ENCODE measurements around the gene ASIC4.

The ASIC4 gene

GRCh38 chr2:219537657-219538488 is 23.6 kb downstream of the ASIC4 start:
- DNase-seq: no peak

GRCh38 chr2:219538504-219538951 is 24.2 kb downstream of the ASIC4 start:
- no peak for DNase-seq

- DNase-seq: no peak
Observed at GRCh38 chr2:219538956-219539788, 24.9 kb downstream of the ASIC4 start.

- DNase-seq: no peak
Observed at GRCh38 chr2:219539926-219540678, 25.8 kb downstream of the ASIC4 start.

- DNase-seq: no peak
Observed at GRCh38 chr2:219540784-219541504, 26.7 kb downstream of the ASIC4 start.

GRCh38 chr2:219541611-219542180 is 27.4 kb downstream of the ASIC4 start:
- peak; percentile 92 for DNase-seq

- DNase-seq: peak; percentile 68
Observed at GRCh38 chr2:219542931-219543595, 28.8 kb downstream of the ASIC4 start.

GRCh38 chr2:219543596-219544358 is 29.5 kb downstream of the ASIC4 start, which contains the start of the genes CHPF and TMEM198:
CHPF (minus strand) TSS chr2:219543809; CDS start chr2:219543538, 271 bp downstream.
TMEM198 (plus strand) TSS chr2:219544028; CDS start chr2:219544728, 700 bp downstream.
- peak; percentile 99 for DNase-seq

GRCh38 chr2:219544567-219544966 is 30.3 kb downstream of the ASIC4 start:
- DNase-seq: no peak

GRCh38 chr2:219545295-219545942 is 31.1 kb downstream of the ASIC4 start:
- no peak for DNase-seq

GRCh38 chr2:219545943-219546352 is 31.7 kb downstream of the ASIC4 start:
- no peak for DNase-seq

- DNase-seq: no peak
Observed at GRCh38 chr2:219547621-219548020, 33.3 kb downstream of the ASIC4 start.

- no peak for DNase-seq
Observed at GRCh38 chr2:219548990-219549389, 34.7 kb downstream of the ASIC4 start.

- DNase-seq: no peak
Observed at GRCh38 chr2:219549619-219550018, 35.3 kb downstream of the ASIC4 start.

GRCh38 chr2:219551441-219552381 is 37.4 kb downstream of the ASIC4 start:
- peak; percentile 71 for DNase-seq

GRCh38 chr2:219552382-219553167 is 38.3 kb downstream of the ASIC4 start:
- peak; percentile 92 for DNase-seq

- DNase-seq: no peak
Observed at GRCh38 chr2:219553168-219553417, 38.8 kb downstream of the ASIC4 start.

GRCh38 chr2:219553463-219553963 is 39.2 kb downstream of the ASIC4 start:
- no peak for DNase-seq
